Activated CD4-positive, alpha-beta T cell treated with anti-CD3 and anti-CD28 coated beads, Interleukin-2, Interleukin-6, amounts not matched to agents 100 ng/mL and 50 ng/mL, durations not matched to agents 16 hours and 8 hours (primary cell): ENCODE data around the gene APOM.
A peak's percentile ranks its signal among the peaks of the same experiment; 100 is the strongest.

Source experiments
- DNase-seq: peaks from one replicate; pipeline ENCODE4 v3.0.0-alpha.2; 2020

The APOM gene

GRCh38 chr6:31658983-31659648 lies 3.4 kb downstream of the APOM start:
- no peak for DNase-seq

- DNase-seq, result peak; percentile 48
These were observed 4.1 kb downstream of the APOM start for GRCh38 chr6:31659649-31660380.

DNA sequence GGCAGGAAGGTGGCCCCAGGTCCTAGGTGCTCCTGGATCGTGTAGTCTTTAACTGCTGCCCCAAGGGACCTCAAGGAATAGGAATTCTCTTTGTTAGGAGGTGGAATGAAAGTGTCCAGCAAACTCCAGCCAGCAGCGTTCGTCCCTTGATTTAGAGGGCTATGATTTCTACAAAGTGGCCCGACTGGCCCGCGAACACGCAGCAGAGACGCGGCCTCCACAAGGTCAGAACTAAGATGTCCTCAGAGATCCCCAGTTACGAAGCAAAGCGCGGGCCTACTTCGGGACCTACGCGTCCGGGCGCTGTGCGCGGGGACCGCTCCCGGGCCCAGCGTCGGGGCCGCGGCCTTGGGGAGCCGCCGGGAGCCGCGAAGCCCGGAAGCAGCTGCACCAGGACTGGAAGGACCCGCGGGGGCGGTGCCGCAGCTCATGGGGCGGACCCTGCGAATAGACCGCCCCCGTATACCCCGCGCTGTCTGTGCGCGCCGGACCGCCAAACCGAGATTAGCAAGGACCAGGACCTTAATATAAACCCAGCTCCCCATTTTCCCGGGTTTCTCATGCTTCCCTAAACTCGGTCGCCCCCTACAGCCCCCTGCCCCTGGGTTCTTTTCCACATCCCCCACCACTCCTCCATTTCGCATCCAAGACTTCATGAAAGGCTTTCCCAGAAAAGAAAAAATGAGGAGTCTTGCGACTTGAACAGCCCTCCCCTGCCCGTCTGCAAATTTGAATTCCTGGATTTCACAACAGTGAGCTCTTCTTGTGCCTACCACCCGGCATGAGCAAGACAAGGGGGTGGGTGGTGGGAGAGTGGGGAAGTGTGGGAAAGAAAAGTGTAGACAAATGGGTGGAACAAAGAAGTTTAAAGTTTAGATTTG lies 4.9 kb downstream of the APOM start, which contains the start of gene C6orf47:
C6orf47 (minus strand) TSS at position 398 of the 881 bp plus-strand sequence. CDS start 831 bp downstream, outside the sequence.
- DNase-seq, result peak; percentile 87

- DNase-seq, result no peak
These were observed 5.8 kb downstream of the APOM start for GRCh38 chr6:31661262-31662123.

DNA sequence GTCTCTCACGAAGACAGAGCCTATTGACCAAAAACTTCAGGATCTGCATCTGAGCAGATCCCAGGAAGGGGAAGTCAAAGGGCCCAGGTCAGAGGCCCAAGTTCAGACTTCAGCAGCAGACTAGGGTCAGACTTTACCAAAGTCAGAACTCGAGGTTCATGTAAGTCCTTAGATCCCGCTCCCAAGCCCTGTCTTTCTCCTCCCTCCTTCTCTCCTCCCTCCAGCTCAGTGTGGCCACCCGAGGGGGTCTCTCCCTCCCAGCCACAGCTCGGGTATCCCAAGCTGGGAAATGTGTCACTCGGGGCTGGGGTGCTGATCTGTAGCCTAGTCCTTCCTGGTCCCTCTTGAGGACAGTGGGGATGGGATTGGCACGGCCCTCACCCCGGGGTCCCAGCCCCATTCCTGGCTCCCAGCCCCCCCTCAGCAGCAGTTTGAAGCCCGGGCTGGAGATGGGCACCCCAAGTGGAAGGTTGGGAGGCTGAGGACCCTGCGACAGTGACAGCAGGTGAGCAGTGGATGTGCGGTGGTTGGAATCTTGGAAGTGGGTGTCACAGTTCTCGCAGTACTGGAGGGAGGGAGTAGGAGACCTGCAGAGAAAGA lies 6.5 kb downstream of the APOM start:
- DNase-seq, result no peak

DNA sequence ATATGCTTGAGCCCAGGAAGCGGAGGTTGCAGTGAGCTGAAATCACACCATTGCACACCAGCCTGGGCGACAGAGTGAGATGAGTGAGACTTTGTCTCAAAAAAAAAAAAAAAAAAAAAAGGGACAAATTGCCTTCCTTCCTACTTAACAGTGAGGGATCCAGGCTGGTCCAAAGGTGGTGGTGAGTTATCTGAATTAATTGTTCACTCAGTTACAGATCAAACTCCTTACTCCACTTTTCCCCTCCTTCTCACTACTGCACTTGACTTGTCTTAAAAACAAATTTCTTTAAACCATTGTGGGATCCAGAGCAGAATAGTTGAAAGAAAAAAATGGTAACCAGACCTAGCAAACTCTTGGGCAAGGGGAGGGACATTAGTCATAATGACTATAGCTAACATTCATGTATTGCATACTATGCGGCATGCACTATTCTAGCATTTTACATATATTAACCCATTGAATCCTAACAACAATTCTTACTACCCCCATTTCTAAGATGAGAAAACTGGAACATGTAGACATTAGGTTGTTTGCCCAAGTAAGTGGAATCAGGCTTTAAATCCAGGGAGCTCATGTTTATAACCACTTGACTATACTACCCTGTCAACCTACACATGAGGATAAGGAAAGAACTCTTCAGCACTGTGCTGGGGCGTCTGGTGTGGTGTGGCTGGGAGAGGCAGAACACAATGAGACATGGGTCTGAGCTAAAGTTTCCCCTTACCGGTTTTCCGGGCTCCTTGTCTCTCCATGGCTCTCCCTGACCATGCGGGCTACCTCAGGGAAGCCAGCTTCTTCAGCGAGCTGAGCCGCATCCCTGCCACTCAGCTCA lies 7.6 kb downstream of the APOM start:
- DNase-seq, result no peak

DNA sequence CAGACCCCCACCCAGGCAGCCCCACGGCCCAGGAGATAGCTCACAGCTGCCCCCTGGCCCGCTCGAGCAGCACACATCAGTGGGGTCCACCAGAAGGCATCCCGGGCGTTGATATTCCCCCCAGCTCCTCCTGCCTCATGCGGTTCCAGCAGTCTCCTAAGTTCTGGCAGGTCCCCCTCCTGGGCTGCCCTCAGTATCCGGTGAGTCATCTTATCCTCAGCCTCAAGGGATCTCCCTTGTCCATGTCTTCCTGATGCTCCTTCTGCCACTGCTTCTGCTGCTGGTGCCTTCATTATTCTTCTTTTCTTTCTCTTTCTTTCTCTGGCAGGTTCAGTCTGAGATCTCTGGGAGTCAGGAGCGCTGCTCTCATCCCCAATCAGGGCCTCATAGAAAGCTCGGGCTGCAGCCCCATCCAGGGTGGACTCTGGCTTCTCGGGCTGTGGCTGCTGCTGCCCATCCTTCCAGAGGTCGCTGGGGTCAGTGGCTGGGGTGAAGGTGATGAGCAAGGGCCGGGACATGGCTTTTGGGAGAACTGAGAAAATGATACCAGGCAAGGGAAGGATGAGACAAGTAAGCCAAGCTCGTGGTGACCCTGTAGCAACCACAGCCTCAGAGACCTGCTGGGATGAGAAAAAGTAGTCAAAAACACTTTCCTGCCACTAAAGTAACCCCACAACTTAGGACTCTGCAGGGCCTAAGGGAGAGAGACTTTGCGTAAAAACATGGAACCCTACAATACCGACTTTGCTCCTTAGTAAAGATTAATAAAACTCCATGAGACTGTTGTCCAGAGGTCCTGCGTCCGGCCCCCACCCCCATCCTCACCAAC lies 8.5 kb downstream of the APOM start:
- DNase-seq, result peak; percentile 20

GRCh38 chr6:31664790-31665500 lies 9.3 kb downstream of the APOM start, which contains the start of gene GPANK1:
GPANK1 (minus strand) TSS chr6:31664997; CDS start chr6:31664478, 519 bp downstream.
- DNase-seq, result peak; percentile 94

GRCh38 chr6:31665501-31666336 lies 10.0 kb downstream of the APOM start, which contains the start of gene CSNK2B:
CSNK2B (plus strand) TSS chr6:31666080; CDS start chr6:31666832, 752 bp downstream.
- peak; percentile 99 for DNase-seq

DNA sequence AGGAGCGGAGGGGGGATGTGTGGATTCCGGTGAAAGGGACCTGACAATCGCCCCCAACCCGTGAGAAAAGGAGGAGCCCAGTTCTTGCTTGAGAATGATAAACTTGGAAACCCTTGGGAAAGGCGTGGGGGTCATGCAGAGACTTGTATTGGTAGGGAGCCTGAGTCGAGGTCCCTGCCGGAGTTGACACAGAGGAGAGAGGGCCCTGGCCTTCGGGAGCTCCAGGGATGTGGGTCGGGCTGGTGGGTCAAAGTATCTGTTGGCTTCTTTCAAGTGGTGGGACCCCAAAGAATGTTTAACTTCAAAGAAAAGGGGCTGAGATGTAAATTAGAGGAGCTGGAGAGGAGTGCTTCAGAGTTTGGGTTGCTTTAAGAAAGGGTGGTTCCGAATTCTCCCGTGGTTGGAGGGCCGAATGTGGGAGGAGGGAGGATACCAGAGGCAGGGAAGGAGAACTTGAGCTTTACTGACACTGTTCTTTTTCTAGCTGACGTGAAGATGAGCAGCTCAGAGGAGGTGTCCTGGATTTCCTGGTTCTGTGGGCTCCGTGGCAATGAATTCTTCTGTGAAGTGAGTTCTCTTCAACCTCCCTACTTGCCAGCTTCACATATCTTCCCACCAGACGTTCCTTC lies 10.8 kb downstream of the APOM start:
- no peak for DNase-seq

DNA sequence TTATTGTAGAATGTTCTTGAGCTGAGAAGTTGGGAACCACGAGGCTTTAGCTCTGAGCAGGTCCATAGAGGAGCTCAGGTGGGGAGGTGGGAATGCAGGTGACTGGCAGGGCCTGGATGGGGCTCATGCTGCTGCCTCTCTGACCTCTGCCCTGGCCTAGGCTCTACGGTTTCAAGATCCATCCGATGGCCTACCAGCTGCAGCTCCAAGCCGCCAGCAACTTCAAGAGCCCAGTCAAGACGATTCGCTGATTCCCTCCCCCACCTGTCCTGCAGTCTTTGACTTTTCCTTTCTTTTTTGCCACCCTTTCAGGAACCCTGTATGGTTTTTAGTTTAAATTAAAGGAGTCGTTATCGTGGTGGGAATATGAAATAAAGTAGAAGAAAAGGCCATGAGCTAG lies 14.0 kb downstream of the APOM start, which contains the start of gene LY6G5B:
LY6G5B (plus strand) TSS at position 301 of the 400 bp plus-strand sequence. CDS start 975 bp downstream, outside the sequence.
- no peak for DNase-seq

- DNase-seq, result no peak
These were observed 20.7 kb downstream of the APOM start for GRCh38 chr6:31676322-31676903.

GRCh38 chr6:31676904-31677303 lies 21.2 kb downstream of the APOM start:
- DNase-seq, result no peak

GRCh38 chr6:31677955-31678354 lies 22.3 kb downstream of the APOM start:
- no peak for DNase-seq

GRCh38 chr6:31680226-31681134 lies 24.8 kb downstream of the APOM start, which contains the start of gene LY6G5C:
LY6G5C (minus strand) TSS chr6:31681067; CDS start chr6:31680373, 694 bp downstream.
- peak; percentile 79 for DNase-seq
